ENCODE data around the gene PTPN18. TPM values are rescaled to one million over a fixed set of nuclear protein-coding genes. Genes with fewer than 3 reads are reported as not detected.

The PTPN18 gene
- total and polyA plus RNA-seq, 2 of the 4 experiments (the other 2 are of a cell fraction): 9.7 to 15.5 TPM

- H4K20me1 ChIP-seq (ENCODE audit: insufficient read depth, low read length): no peaks in the 10 kb centered on the region
- no peaks in the 10 kb centered on the region for H3K4me1 ChIP-seq (ENCODE audit: control insufficient read depth, insufficient read depth, low read length)
- WGBS, 2 experiments (ENCODE audit: extremely low coverage in 2 of 2, insufficient read length in 1 of 2): no CpG with 5 or more reads among the region's 3 CpGs
- no peak overlapping the region for H2BK120ac ChIP-seq (ENCODE audit: low read depth, low read length)
- in situ Hi-C loops (cut with MboI; ENCODE audit: low sequenced_read_pairs): no loop called here
- ChIA-PET CTCF (no interaction called here), POLR2A (ENCODE audit: unreplicated experiment) (no interaction called here)
- DNase-seq (no peak), ATAC-seq (ENCODE audit: low read depth) (no peak)
- H3K27ac ChIP-seq (ENCODE audit: insufficient read depth, low read length): no peak overlapping the region
- H4K91ac ChIP-seq (ENCODE audit: insufficient read depth, low read depth, low read length): no peak overlapping the region
- H3K36me3 ChIP-seq (ENCODE audit: control insufficient read depth, insufficient read depth, low read length): no peaks in the 10 kb centered on the region
- H4K5ac ChIP-seq (ENCODE audit: low read depth, low read length): no peak overlapping the region
- H3K56ac ChIP-seq (ENCODE audit: extremely low read depth, insufficient read depth, low read length): no peak overlapping the region
- H2AK9ac ChIP-seq (replicated peaks; ENCODE audit: low read depth, low read length, poor library complexity): no peak overlapping the region
- intact Hi-C loops (cut with micrococcal nuclease): no loop called here
- H3K4ac ChIP-seq (ENCODE audit: low read depth, low read length): no peak overlapping the region
- H3K9me1 ChIP-seq (ENCODE audit: insufficient read depth, low read length): no peaks in the 10 kb centered on the region
- no peak for TF ChIP-seq MAZ (IDR thresholded peaks at IDR 0.05; ENCODE audit: borderline replicate concordance, low read depth, low read length)
- no peak for TF ChIP-seq MAFK (IDR thresholded peaks at IDR 0.05; ENCODE audit: low read depth, low read length)
- H2AFZ ChIP-seq (replicated peaks; ENCODE audit: low read length, poor library complexity): no peak overlapping the region
- H2BK5ac ChIP-seq (ENCODE audit: low read depth, low read length, poor library complexity, severe bottlenecking): no peak overlapping the region
- no peak overlapping the region for H3K4me2 ChIP-seq (ENCODE audit: low read depth, low read length)
- no TSS peak for BruUV-seq (replicated peaks)
- H3K18ac ChIP-seq (ENCODE audit: low read depth, low read length): no peak overlapping the region
- no peaks in the 10 kb centered on the region; the same call in 1 of the 2 replicates for H3K27me3 ChIP-seq (ENCODE audit: control insufficient read depth, insufficient read depth, low read length)
- H2BK20ac ChIP-seq (ENCODE audit: low read depth, low read length): no peak overlapping the region
- H3K4me3 ChIP-seq (ENCODE audit: insufficient read depth, low read depth, low read length): no peak overlapping the region
- H2BK15ac ChIP-seq (ENCODE audit: low read depth, low read length): no peak overlapping the region
- H3K9ac ChIP-seq (ENCODE audit: low read depth, low read length): no peak overlapping the region
- no peak overlapping the region for H3K14ac ChIP-seq (replicated peaks; ENCODE audit: low read depth, low read length)
- no peaks in the 10 kb centered on the region for H3K79me1 ChIP-seq (ENCODE audit: low read depth in 1 of 2, low read length in 2 of 2)
- no peak overlapping the region for H3K23ac ChIP-seq (ENCODE audit: low read depth, low read length)
- dilution Hi-C loops (cut with HindIII; ENCODE audit: low sequenced_read_pairs, unreplicated experiment): no loop called here
- H2AK5ac ChIP-seq (ENCODE audit: low read depth, low read length): no peak overlapping the region
- no peaks in the 10 kb centered on the region for H3K9me3 ChIP-seq (ENCODE audit: control insufficient read depth, insufficient read depth, low read length)
- H4K8ac ChIP-seq (ENCODE audit: low read depth in 2 of 2, low read length in 2 of 2): no peak overlapping the region
Measured at GRCh38 chr2:130314377-130314776, 41.5 kb upstream of the PTPN18 start.

Data from IMR-90 (cell line).